NT2/D1 (cell line): ENCODE measurements around the gene TFAP2A.

Source experiments
- YY1 ChIP-seq: IDR thresholded peaks from 2 replicates; pipeline ENCODE4 v1.6.1; 2011; ENCODE audit not compliant: insufficient read length, insufficient read depth
- ZNF274 ChIP-seq: IDR thresholded peaks from 2 replicates; pipeline ENCODE4 v1.6.1; 2011; ENCODE audit warnings: mild to moderate bottlenecking, low read depth, low read length

DNA sequence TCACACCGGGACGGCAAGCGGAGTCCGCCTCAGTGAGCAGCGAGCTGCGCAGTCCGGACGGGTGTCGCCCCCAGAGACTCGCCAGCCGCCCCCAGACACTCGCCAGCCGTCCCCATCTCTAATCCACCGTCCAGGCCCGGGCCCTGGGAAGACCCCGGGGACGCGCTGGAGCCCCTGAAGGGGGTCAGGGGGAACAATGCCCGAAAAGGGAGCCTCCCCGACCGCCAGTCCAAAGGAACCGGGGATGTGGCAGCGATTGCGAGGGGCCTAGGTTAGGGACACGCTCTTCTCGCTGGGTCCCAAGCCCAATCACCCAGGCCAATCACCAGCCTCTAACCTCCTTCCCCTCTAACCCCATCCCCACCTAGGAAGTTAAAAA is 33.1 kb downstream of the TFAP2A start:
- TF ChIP-seq ZNF274 (no peak), YY1 (no peak)
